ENCODE data around the gene COL6A2. TPM values are rescaled to one million over a fixed set of nuclear protein-coding genes. Genes with fewer than 3 reads are reported as not detected.

COL6A2 gene
- total RNA-seq, result 10 to 100 TPM; 17.3 to 81.7 (median 38.4) TPM
- long read RNA-seq, result 0 reads

DNA sequence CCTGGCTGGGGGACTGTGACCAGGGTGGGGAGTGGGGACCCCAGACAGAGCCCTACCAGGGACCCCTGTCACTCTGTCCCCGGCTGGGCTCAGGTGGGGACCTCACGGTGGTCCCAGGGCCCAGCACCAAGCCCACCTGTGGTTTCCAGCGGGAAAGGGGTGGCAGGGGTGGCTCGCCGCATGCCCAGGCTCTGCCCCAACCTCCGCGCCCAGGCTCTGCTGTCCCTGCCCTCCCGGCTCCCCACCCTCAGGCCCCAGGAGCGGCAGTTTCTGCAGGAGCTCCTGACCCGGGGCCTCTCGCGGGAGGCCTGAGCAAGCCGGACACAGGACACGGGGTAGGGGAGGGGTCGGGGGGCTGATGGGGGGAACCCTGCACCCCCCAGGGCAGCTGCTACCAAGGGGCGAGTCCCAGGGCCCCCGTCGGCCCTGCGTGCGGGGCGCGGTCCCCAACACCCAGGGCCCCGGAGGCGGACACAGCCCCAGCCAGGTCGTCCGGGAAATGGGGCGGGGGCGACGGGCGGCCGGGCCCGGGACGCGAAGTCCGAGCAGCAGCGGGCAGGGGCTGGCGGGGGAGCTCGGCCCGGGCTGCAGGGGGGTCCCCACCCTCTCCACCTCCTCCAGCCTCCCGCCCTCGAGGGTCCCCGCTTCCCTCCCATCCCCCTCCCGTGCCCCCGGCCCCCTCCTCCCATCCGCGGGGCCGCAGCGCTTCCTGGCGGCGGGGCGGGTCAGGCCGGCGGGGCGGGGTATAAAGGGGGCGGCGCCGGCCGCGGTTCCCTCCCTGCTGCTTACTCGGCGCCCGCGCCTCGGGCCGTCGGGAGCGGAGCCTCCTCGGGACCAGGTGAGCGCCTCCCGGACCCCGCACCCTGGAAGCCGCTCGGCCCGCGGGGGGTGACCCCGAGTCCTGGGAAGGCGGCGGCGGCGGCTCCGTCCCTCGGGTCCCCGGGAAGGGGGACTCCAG lies at the start of gene COL6A2:
COL6A2 (plus strand) TSS at position 777 of the 958 bp plus-strand sequence.
- Histone ChIP-seq H3K4me1 (no peaks in the 10 kb centered on the region), H3K4me3 (peak within 1 kb of the TSS; percentile 26 to 48 (median 36)), H3K9me3 (peaks cover 0 to 5% (median 0%) of the 10 kb centered on the region in 4 donors), H3K36me3 (no peaks in the 10 kb centered on the region), H3K27ac (peak within 1 kb of the TSS; percentile 40 to 79 (median 47)), H3K27me3 (peaks cover 3 to 8% of the 10 kb centered on the region in 2 donors)
- DNase-seq, result peak; percentile 47 to 59 (median 57)
- peak; percentile 44 for TF ChIP-seq POLR2A (IDR thresholded peaks at IDR 0.05)
- TF ChIP-seq, protein P1, sequence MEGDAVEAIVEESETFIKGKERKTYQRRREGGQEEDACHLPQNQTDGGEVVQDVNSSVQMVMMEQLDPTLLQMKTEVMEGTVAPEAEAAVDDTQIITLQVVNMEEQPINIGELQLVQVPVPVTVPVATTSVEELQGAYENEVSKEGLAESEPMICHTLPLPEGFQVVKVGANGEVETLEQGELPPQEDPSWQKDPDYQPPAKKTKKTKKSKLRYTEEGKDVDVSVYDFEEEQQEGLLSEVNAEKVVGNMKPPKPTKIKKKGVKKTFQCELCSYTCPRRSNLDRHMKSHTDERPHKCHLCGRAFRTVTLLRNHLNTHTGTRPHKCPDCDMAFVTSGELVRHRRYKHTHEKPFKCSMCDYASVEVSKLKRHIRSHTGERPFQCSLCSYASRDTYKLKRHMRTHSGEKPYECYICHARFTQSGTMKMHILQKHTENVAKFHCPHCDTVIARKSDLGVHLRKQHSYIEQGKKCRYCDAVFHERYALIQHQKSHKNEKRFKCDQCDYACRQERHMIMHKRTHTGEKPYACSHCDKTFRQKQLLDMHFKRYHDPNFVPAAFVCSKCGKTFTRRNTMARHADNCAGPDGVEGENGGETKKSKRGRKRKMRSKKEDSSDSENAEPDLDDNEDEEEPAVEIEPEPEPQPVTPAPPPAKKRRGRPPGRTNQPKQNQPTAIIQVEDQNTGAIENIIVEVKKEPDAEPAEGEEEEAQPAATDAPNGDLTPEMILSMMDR (IDR thresholded peaks at IDR 0.05), result peak in 2 of 4 donors; percentile 21 to 32
- intact Hi-C loops (cut with DNase I), result no loop called here
- peak; percentile 69 to 83 (median 76) for ATAC-seq
- WGBS (ENCODE audit: insufficient coverage, low coverage, low lambda C conversion rate, missing lambda C conversion rate), result no CpG with 5 or more reads among the region's 83 CpGs

DNA sequence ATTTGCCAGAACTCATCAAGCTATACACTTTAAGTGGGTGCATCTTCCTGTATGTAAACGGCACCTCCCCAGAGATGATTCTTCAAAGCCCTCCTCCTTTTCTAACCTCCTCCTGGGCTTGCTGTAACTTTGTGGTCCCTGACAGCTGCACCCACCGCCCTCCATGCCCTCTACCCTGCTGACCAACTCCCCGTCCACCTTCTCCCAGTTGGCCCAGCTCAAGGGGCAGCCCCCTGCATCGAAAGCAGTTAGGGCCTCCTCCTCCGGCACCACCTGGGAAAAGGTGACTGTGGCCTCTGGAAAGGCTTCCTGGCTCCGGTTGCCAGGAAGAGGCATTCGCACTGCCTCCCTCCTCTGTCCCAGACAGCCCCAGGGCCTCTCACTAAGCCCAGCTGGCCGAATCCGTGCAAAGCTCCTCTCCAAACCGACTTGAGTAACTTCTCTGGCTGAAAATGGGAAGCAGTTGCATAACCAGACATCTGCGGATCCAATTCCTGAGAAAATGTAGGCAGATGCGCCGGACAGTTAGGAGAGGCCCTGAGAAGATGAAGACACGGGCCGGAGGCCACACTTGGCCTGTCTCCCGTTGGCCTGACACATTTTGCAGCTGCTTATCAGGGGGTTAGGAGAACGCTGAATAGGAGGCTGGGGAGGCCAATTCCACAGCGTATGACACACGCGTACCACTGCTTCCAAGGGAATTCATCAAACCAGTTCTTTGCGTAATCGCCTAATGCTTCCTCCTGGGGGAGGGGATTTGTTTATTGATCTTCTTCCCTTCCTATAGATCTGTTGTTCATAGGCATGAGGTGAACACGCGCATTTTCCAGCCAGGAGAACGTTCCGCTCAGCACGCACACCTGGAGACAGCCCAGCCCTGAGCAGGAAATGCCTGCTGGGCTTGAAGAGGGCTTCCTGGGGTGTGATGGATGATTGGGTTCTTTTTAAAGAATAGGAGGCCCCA lies 48.7 kb upstream of the COL6A2 start:
- H3K9me3 ChIP-seq, result no peaks in the 10 kb centered on the region
- no peaks in the 10 kb centered on the region for H3K27me3 ChIP-seq
- ATAC-seq, result peak; percentile 21 to 64 (median 55)
- 40% methylated on average over 15 of the region's 27 CpGs for WGBS (ENCODE audit: insufficient coverage, low coverage, low lambda C conversion rate, missing lambda C conversion rate)
- DNase-seq, result peak in 1 of 3 donors; percentile 50
- H3K36me3 ChIP-seq, result no peaks in the 10 kb centered on the region
- TF ChIP-seq, protein P1 (IDR thresholded peaks at IDR 0.05), result no peak
- no peaks in the 10 kb centered on the region for H3K4me1 ChIP-seq
- intact Hi-C loops (cut with DNase I), result no loop called here
- H3K27ac ChIP-seq, result peak overlapping the region in 1 of 3 donors; percentile 13
- H3K4me3 ChIP-seq, result no peak overlapping the region

DNA sequence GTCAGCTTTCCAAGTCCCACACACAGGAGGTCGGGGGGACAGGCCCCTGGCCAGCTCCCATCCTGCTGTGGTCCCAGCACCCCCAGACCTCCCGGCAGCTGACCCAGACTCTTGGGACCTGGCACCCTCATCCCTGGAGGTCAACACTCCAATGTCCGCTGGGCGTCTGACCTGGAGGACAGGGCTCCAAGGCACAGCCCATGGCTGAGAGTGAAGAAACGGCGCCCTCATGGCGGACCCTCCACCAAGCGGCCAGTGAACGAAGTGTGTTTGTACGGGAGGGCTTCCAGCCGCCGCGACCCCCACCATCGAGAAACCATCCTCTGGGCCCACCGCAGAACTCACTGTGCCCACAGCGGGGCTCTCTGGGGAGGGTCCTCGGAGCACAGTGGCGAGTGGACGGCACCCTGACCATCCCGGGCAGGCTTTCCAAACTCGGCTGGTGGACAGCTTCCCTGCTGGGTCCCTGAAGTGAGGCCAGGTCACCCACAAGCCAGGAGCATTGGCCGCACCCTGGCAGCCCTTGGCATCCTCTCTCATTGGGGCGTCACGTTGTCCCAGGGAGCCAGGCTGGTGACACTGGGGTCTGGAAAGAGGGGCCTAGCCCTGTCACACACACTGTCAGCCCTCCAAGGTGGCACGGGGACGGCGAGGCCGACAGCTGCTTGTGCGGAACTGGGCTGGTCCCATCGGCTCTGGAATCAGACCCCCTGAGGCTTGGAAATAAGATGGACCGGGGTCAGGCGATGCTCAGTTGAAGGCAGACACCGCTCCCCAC lies 47.8 kb upstream of the COL6A2 start:
- TF ChIP-seq POLR2A (IDR thresholded peaks at IDR 0.05), result no peak
- TF ChIP-seq, protein P1 (IDR thresholded peaks at IDR 0.05), result no peak
- DNase-seq, result peak in 1 of 3 donors; percentile 44
- Histone ChIP-seq H3K36me3 (no peaks in the 10 kb centered on the region), H3K27ac (peak overlapping the region in 1 of 3 donors; percentile 13), H3K4me1 (no peaks in the 10 kb centered on the region), H3K9me3 (no peaks in the 10 kb centered on the region), H3K4me3 (no peak overlapping the region), H3K27me3 (no peaks in the 10 kb centered on the region)
- intact Hi-C loops (cut with DNase I), result no loop called here
- peak in 2 of 4 donors; percentile 16 to 17 for ATAC-seq
- WGBS (ENCODE audit: insufficient coverage, low coverage, low lambda C conversion rate, missing lambda C conversion rate), result 60% methylated on average over 6 of the region's 33 CpGs

Measured in right lobe of liver (tissue), 6 donors.